Measurements from ENCODE around the gene LYPD3.
A peak's percentile ranks its signal among the peaks of the same experiment; 100 is the strongest.
"Not testable (repeated sequence)": the region's sequence is repeated elsewhere in the genome, so short reads cannot be mapped to it uniquely, and the experiment has no call there.

Gene LYPD3

DNA sequence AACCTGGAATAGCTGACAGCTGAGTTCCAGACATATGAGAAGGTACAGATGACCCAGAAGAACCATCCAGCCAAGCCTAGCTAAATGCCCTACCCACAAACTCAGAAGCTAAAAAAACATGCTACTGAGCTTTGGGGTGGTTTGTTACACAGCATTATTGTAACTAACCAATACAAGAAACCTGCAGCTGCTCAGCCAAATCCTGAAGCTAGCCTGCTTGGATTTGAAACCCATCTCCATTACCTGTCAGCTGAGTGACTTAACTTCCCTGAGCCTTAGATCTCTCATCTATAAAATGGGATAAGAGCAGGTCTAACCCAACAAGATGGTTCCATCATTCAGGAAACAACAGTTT, 25.7 kb downstream of the LYPD3 start:
- TF ChIP-seq, protein P1, sequence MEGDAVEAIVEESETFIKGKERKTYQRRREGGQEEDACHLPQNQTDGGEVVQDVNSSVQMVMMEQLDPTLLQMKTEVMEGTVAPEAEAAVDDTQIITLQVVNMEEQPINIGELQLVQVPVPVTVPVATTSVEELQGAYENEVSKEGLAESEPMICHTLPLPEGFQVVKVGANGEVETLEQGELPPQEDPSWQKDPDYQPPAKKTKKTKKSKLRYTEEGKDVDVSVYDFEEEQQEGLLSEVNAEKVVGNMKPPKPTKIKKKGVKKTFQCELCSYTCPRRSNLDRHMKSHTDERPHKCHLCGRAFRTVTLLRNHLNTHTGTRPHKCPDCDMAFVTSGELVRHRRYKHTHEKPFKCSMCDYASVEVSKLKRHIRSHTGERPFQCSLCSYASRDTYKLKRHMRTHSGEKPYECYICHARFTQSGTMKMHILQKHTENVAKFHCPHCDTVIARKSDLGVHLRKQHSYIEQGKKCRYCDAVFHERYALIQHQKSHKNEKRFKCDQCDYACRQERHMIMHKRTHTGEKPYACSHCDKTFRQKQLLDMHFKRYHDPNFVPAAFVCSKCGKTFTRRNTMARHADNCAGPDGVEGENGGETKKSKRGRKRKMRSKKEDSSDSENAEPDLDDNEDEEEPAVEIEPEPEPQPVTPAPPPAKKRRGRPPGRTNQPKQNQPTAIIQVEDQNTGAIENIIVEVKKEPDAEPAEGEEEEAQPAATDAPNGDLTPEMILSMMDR (IDR thresholded peaks at IDR 0.05; ENCODE audit: low read depth, low read length), result no peak
- no peak for TF ChIP-seq POLR2A (IDR thresholded peaks at IDR 0.05; ENCODE audit: extremely low read depth, insufficient read length)
- TF ChIP-seq, protein P2, sequence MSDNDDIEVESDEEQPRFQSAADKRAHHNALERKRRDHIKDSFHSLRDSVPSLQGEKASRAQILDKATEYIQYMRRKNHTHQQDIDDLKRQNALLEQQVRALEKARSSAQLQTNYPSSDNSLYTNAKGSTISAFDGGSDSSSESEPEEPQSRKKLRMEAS (IDR thresholded peaks at IDR 0.05; ENCODE audit: low read depth, low read length), result no peak
- TF ChIP-seq MYC (IDR thresholded peaks at IDR 0.05; ENCODE audit: low read depth, low read length), result no peak
- no peak overlapping the region for H3K4me3 ChIP-seq (ENCODE audit: low read depth, low read length)
- no peak for DNase-seq (ENCODE audit: low read depth)

DNA sequence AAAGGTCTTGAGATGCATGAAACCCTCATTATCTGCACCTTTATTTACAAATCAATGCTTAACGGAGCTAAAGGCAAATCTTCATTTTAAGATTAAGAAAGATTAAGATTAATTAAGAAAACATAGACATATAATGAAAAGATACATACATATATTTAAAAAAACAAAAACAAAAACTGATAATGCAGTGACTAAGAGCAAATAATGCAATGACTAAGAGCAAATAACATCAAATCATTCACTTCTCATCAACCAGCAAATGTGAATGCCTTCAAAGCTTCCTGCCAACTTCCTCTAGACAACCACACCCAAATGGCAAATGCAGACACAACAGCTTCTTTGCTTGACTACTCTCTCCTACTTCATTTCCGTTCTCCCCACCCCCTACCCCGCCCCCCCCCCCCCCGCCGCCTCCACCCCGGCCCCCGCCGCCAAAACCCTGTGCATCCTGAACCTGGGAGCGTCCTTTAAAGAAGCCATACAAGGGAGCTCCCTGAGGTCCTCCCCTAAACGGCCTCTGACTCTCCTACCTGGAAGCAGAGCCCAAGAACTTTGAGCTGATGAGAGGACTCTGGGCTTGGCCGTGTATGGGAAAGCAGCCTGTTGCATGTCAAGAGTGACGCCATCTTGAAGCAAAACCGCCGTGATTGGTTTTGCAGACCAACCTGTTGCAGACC, 26.2 kb downstream of the LYPD3 start:
- no peak overlapping the region for H3K4me3 ChIP-seq (ENCODE audit: low read depth, low read length)
- peak; percentile 29 for DNase-seq (ENCODE audit: low read depth)
- TF ChIP-seq POLR2A (IDR thresholded peaks at IDR 0.05; ENCODE audit: extremely low read depth, insufficient read length) (no peak), MYC (IDR thresholded peaks at IDR 0.05; ENCODE audit: low read depth, low read length) (no peak)
- TF ChIP-seq, protein P1 (IDR thresholded peaks at IDR 0.05; ENCODE audit: low read depth, low read length), result no peak
- TF ChIP-seq, protein P2 (IDR thresholded peaks at IDR 0.05; ENCODE audit: low read depth, low read length), result no peak

DNA sequence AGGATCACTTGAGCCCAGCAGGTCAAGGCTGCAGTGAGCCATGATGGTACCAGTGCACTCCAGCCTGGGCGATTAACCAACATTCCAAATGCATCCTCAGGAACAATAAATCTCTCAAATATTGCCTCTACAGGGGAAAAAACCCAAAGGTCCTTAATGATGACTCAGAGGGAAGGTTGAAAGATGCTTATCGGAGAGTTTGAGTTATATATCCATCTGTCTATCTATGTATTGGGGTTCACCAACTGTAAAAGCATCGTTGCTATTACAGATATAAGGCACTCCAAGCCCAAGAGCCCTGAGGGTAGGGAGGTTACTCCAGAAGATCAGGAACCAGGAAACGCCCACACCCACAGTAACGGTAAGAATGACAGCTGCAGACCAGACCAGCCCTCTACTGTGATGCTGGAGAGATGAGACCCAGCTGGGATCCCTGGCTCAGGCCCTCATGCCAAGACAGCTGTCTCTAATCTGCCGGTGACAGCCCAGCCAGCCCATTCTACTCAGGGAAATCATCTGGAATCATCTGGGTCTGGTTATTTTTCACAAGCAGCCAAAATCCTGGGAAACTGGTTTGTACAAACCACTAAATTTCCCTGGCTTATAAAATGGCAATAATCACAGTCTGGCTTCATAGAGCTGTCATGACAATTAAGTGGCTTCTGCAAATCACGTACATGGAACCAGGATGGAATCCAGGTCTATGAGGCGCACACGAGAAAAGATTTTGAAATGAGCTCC, 26.9 kb downstream of the LYPD3 start:
- no peak overlapping the region for H3K4me3 ChIP-seq (ENCODE audit: low read depth, low read length)
- DNase-seq (ENCODE audit: low read depth), result peak; percentile 36
- TF ChIP-seq, protein P1 (IDR thresholded peaks at IDR 0.05; ENCODE audit: low read depth, low read length), result no peak
- TF ChIP-seq POLR2A (IDR thresholded peaks at IDR 0.05; ENCODE audit: extremely low read depth, insufficient read length) (no peak), MYC (IDR thresholded peaks at IDR 0.05; ENCODE audit: low read depth, low read length) (no peak)
- TF ChIP-seq, protein P2 (IDR thresholded peaks at IDR 0.05; ENCODE audit: low read depth, low read length), result no peak

DNA sequence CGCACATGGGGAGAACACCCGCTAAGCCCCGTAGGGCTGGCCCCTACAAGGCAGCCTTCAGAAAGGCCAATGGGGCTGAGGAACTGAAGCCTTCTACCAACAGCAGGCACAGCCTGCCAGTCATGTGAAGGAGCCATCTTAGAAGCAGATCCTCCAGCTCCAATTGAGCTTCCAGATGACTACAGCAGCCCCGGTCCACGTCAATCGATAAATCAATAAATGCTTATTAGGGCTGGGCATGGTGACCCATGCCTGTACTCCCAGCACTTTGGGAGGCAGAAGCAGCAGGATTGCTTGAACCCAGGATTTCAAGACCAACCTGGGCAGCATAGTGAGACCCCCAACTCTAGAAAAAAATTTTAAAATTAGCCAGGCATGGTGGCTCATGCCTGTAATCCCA, 27.7 kb downstream of the LYPD3 start:
- no peak for DNase-seq (ENCODE audit: low read depth)
- TF ChIP-seq, protein P1 (IDR thresholded peaks at IDR 0.05; ENCODE audit: low read depth, low read length), result no peak
- no peak for TF ChIP-seq MYC (IDR thresholded peaks at IDR 0.05; ENCODE audit: low read depth, low read length)
- TF ChIP-seq, protein P2 (IDR thresholded peaks at IDR 0.05; ENCODE audit: low read depth, low read length), result no peak
- no peak overlapping the region for H3K4me3 ChIP-seq (ENCODE audit: low read depth, low read length)

DNA sequence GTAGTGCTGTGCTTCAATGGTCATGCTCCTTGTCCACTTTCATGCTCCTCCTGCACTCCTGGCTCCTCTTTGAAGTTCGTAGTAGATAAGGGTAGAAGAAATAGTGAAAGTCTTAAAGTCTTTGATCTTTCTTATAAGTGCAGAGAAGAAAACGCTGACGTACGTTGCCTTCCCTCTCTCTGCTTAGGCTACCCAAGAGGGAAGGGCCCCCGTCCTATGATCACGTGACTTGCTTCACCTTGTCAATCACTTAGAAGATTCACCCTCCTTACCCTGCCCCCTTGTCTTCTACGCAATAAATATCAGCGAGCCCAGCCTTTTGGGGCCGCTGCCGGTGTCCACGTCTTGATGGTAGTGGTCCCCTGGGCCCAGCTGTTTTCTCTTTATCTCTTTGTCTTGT, 28.1 kb downstream of the LYPD3 start:
- not testable (repeated sequence) for H3K4me3 ChIP-seq (ENCODE audit: low read depth, low read length); DNase-seq (ENCODE audit: low read depth)

DNA sequence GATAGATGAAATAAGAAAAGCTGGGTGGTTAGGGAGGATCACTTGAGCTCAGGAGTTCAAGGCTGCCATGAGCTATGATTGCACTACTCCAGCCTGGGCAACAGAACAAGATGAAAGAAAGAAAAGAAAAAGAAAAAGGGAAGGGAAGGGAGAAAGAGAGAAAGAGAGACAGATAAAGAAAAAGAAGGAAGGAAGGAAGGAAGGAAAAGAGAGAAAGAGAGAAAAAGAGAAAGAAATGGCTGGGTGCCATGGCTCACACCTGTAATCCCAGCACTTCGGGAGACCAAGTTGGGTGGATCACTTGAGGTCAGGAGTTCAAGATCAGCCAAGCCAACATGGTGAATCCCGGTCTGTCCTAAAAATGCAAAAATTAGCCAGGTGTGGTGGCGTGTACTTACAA, 29.6 kb downstream of the LYPD3 start:
- DNase-seq (ENCODE audit: low read depth), result no peak
- TF ChIP-seq, protein P1 (IDR thresholded peaks at IDR 0.05; ENCODE audit: low read depth, low read length), result no peak
- TF ChIP-seq, protein P2 (IDR thresholded peaks at IDR 0.05; ENCODE audit: low read depth, low read length), result no peak
- no peak for TF ChIP-seq MYC (IDR thresholded peaks at IDR 0.05; ENCODE audit: low read depth, low read length)
- no peak for TF ChIP-seq POLR2A (IDR thresholded peaks at IDR 0.05; ENCODE audit: extremely low read depth, insufficient read length)
- no peak overlapping the region for H3K4me3 ChIP-seq (ENCODE audit: low read depth, low read length)
